ENCODE data around the gene CALHM1.
A peak's percentile ranks its signal among the peaks of the same experiment; 100 is the strongest.

Gene CALHM1

DNA sequence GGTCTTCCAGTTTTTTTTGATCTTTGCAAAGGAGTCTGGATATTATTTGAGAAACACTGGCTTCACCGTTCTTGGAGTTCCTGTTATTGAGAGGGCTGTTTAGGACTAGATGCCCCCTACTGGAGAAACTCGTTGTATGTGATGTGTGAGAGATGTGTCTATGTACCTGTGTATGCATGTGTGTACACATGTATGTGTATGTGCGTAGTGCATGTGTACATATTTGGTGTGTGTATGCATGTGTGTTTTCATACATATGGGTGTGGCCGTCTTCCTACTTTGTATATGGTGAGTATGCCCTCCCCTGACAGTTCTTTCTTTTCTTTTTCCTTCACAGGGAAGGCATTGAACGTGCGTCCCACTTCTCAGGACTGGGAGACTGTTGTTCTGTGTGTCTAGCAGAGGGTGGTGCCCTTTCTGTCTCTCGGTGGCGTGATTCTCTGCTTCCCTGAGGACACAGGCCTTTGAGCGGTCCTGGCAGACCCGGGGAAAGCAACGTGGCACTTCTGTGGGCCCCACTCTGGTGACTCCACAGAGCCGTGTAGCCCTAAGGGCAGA, 23.4 kb upstream of the CALHM1 start:
- DNase-seq: no peak

DNA sequence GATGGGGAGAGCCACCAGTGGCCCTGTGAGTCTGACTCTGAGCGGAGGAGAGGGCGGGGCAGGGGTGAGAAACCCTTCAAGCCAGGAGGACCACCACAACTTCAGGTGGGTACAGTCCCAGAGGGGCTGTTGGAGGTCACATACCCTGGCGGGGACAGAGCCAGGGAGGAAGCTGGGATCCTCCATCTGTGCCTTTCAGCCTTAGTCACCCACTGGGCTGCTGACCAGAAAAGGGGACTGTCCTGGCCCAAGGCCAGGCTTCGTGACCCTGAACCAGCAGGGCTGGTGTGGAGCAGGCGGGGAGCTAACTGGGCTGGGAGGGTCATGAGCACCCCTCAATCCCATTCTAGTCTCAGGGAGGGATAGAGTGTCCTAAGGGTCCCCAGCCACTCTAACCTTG, 21.8 kb upstream of the CALHM1 start:
- no peak for DNase-seq

DNA sequence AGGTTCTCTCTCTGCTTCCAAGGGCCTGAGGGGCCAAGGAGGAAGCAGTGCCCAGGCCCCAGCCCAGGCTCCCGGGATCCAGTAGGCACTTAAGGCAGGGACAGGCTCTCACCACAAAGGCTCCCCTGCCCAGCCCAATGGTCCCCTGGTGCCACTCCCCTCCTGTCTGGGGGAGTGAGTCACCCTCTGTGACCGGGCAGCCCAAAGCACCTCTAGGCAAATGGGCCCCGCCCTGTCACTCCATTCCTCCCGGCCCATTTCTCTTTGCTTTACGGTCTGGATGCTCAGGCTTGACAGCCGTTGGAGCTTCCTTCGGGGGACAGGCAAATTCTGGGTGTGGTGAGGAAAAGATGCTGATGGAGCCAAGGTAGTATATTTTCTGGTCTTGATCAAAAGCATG, 20.4 kb upstream of the CALHM1 start, which contains the start of gene CALHM3:
CALHM3 (minus strand) TSS at position 106 of the 400 bp plus-strand sequence. CDS start 208 bp downstream, outside the sequence.
- DNase-seq: no peak

DNA sequence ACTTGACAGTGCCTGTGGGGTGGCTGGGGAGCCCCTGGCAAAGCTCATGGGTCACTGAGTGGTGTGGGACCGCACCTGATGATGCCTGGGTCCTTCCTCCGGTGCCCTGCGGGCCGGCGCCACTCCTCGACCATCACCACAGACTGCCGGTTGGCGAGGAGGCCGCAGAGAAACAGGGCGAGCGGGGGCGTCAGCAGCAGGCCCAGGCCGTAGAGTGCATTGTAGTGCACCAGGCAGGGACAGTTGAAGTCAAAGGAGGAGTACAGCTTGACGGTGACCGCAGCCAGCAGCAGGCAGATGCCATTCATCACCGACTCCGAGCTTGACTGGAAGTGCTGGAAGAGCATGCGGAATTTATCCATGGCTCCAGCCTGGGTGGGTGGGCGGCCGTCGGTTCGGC, 20.0 kb upstream of the CALHM1 start:
- no peak for DNase-seq

DNA sequence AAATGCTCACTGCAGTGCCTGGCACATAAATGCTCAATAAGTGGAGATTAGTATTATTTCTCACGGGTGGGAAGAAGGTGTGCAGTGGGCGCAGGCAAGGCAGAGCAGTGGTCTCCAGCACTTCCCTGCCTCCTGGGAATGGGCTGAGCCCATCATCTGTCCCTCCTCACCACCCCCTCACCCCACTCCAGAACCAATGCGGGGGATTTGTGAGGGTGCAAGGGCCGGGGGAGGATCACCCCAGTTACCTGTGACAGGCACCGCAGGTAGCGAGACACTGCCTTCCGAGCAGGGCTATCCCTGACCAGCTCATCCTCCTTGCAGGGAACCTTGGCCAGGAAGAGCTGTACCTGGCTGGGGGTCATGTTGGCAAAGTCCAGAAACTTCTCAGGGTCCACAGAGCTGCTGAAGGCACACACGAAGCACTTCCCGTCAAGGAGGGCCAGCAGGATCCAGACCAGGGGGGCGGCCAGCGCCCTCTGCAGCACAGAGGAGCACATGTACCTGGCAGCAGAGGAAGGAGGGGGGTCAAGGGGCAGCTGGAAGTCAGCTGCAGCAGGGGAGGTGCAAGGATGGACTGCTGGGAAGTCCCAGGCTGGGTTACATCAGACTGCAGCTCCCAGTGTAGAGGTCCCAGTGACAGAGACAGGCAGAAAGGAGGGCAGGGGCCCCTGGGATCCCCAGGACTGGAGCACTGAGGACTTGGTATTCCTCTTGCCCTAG, 17.5 kb upstream of the CALHM1 start:
- no peak for DNase-seq

DNA sequence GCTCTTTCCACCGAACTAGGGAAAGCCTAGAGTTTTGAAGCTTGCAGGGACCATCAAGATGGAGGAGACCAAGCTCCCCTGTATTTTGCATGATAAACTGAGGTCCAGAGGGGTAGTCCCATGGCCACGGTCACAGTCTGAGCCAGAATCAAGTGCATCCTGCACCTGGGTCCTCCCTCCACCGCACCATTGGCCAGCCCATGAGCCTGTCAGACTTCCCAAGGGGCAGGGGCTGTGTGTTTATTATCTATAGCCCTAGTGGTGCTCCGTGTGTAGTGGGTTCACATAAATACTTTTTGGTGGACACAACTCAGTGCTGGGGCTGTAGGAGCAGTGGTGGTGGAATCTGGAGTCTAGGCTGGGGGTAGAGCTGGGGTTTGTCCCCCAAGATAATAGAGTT, 16.7 kb upstream of the CALHM1 start:
- DNase-seq: no peak

DNA sequence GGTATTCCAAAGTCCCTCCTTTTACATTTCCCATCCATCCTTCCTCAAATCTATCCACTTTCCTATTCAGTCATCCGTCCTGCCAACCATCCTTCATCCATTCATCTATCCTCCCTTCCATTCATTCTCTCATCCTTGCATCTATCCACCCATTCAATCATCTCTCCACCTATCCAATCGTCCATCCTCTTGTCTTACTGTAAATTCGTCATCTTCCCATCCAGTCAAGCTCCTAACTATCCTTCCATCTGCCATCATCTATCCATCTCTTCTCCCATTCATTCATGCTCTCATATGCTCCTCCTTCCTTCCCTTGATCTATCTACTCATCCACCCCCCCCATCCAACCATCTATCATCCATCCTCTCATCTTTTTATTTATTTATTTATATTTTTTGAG, 15.4 kb upstream of the CALHM1 start:
- no peak for DNase-seq

DNA sequence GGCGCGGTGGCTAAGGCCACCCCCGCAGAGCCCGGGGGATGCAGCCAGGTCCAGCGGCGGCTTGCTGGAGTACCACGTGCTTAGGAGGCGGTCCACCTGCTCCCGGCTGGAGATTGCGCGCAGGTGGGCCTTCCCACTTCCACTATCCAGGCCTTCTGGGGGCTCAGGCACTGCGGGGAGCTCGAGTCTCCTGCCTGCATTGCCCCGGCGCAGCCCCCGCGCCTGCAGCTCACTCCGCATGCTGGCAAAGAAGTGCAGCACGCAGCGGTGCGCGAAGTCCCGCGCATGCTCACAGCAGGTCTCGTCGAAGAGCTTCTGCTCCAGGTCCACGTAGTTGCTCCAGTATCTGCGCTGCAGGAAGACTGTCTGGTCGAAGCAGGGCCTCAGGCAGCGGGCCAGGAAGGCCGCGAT, 14.6 kb upstream of the CALHM1 start:
- DNase-seq: no peak

DNA sequence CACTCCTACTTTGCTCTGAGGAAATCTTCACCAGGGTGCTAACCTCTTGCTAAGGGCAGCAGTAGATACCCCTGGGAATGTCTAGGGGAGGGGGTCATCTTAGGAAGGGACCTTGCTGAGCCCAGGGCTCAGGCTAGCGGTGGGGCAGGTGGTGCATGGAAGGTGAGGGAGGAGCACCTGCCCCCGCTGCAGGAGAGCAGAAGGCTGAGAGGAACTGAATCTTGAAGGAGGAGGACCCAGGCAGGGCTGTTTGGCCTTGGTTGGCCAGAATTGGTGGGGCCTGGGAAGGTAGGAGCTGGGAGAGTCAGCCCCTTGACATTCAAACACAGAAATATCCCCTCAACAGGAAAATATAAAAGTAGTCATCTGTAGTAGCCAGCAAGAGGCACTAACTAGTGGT, 13.3 kb upstream of the CALHM1 start:
- DNase-seq: no peak

DNA sequence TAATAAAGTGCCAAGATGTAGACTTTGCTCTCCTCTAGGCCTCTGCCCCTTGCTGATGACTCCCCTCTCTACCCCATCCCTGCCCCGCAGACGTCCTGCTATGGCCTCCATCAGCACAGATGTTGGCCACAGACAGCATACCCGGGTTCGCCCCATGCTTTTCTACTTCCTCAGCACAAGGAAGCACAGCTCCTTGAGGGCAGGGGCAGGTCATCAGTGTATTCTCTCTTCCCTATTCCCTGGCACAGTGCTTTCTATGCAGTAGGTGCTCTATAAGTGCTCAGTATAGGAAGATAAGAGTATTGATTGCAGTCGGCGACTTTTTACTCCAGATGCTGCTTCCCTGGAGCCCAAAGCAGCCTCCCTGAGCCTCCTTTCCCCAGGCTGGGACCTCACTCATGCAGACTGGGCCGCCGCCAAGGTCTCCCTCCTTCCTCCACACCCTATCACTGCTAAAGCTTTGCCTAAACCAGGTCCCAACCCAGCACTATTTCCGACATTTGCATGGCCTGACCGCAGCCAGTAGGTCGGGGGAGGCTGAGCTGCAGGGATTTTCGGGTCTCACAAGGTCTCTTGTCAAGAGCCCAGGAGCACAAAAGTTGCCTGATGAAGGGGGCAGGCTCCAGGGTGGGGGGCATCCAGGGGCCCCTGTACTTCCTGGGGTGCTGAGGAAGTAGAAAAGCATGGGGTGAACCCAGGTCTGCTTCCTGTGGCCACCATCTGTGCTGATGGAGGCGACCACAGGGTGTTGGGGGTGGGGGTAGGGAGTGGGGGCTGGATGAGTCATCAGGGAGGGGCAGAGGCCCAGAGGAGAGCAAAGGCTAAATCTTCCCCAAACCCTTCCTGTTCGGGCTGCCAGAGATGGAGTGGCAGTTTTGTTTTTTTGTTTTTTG, 12.3 kb upstream of the CALHM1 start:
- DNase-seq: peak; percentile 70

DNA sequence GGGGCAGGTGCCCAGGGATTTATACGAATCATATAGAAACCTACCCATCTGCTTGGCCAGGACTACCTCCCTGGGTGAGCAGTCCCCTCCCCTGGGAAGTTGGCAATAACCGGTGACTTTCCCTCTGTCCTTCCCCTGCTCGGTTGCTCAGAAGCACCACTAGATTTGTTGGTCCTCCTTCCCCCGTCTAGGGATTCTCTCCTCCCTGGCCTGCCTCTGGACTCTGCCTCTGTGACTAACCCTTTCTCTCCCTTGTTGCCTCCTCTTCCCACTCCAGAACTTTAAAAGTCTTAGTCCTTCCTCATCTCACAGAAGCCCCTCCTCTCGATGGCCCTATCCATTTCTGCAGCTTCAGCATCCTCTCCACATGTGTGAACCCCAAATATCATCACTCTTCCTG, 10.5 kb upstream of the CALHM1 start:
- no peak for DNase-seq

DNA sequence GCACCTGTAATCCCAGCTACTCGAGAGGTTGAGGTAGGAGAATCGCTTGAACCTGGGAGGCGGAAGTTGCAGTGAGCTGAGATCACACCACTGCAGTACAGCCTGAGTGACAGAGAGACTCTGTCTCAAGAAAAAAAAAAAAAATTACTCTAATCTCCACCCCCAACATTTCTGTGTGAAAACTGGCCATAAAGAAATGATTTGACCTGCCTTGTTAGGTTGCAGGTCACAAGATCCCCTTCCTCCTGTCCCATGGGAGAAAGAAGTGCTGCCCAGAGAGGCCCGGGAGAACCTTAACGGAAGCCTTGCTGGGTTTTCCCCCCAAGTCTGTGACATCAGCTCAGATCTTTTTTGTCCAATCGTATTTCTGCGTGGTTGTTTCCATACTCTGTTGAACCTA, 8.7 kb upstream of the CALHM1 start:
- DNase-seq: no peak

DNA sequence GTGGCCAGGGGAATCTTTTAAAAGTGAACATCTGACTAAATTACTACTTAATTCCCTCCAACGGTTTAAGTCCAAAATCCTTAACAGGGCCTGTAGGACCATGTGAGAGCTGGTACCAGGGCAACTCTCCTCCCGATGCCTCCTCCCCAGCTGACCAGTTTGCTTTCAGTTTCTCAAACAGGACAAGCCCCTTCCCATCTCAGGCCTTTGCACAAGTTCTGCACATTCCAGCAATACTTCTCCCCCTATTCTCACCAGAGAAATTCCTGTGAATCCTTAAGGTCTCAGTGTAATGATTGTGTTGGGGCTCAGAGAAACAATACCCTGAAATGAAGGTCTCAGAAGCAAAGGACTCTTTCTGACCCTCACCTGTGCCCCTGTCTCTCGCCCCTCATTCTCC, 8.0 kb upstream of the CALHM1 start:
- no peak for DNase-seq

DNA sequence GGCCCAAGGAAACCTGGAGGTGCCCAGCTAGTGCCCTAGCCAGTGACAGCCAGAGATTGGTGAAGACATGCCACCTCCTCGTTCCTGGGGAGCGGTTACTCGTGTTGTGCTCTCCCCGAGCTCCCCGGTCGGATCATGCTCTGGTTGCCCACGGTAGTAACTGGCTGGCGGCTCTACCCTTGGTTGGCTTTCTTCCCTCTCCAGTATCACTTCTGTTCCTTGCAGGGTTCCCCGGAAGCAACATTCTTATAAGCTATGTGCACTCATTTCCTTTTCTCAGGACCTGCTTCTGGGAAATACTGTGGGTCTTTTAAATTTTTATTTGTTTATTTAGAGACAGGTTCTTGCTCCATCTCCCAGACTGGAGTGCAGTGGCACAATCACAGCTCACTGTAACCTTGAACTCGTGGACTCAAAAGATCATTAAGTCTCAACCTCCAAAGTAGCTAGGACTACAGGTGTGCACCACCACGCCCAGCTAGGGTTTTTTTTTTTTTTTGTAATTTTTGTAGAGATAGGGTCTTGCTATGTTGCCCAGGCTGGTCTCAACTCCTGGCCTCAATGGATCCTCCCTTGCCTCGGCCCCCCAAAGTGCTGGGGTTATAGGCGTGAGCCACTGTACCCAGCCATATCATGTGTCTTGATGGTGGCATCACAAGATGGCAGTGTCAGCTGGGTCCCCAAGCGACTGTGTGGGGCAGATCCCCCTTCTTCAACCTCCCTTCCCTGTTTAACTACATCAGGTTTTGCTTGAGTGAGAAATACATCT, 6.9 kb upstream of the CALHM1 start:
- DNase-seq: no peak

DNA sequence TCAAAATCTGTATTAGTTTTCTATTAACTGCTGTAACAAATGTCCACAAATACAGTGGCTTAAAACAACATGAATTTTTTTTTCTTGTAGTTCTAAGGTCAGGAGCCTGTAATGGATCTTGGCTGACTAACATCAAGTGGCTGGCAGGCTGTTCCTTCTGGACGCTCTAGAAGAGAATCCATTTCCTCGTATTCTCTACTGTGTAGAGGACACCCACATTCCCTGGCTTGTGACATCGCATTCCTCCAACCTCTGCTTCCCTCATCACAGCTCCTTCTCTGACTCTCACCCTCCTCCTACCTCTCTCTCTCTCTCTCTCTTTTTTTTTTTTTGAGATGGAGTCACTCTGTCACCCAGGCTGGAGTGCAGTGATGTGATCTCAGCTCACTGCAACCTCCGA, 4.8 kb upstream of the CALHM1 start:
- DNase-seq: no peak

DNA sequence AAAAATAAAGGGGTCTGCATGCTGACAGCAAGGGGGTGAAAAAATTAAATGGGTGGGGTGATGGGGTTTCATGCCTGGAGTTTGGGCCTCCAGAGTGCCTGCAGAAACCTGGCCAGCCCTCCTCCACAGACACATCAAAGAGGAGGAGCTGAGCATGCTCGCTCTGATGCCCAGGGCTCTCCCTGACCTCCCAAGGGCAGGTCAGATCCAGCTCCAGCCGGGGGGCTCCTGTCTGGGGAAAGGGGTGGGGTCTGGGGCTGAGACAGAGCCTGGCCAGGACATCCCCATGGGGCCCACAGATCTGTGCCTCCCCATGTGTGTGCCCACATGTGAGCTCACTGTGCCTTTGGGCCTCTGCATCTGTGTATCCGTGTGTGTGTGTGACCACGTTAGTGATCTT, 915 bp upstream of the CALHM1 start:
- DNase-seq: no peak

DNA sequence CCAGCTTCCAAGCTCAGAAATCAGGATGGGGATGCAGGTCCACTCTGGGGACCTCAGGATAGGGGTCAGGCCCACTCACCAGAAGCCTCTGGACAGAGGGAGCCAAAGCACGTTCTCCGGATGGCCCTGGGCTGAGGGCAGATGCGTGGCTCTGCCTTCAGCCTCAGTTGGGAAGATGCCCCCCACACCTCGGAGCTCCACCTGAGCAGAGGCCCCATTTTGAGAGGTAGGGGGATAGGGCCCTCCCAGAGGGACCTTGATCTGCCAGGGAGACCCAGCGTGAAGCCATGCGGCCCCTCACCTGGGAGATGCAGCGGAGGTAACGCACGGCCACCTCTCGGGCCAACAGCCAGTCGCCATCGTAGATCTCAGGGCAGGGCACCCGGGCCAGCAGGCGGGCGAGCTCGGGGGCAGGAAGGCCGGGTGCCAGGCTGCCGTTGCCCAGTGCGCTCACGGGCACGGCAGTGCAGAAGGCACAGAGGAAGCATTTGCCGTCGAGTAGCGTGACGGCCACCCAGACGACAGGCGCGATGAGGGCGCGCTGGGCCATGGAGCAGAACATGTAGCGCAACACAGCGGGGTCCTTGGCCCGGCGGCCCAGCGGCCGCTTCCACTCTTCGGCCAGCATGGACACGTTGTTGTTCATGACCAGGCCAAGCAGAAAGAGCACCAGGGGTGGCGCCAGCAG, 660 bp downstream of the CALHM1 start:
- no peak for DNase-seq

DNA sequence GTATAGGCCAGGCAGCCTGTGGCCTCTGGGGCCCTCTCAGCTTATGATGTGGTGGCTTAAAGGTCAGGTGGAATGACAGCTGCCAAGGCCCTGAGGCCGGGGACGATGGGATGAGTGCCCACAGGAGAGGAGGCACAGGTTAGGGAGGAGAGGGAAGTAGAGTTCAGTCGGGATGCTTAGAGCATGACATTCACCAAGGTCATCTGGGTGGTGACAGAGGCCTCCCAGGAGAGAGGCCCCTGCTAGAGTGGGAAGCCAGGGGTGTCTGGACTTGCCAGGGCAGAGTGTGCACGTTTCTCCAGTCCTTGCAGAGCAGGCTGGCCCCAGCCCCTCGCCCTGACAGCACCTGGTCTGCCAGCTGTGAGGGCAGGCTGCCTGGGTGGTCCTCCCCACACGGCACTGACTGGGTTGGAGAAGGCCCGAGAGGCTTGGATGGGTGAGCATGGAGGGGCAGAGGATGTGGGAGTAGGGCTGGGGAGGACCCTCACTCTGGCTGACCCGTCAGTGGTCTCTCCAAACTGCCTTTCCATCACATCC, 1.5 kb downstream of the CALHM1 start:
- no peak for DNase-seq

DNA sequence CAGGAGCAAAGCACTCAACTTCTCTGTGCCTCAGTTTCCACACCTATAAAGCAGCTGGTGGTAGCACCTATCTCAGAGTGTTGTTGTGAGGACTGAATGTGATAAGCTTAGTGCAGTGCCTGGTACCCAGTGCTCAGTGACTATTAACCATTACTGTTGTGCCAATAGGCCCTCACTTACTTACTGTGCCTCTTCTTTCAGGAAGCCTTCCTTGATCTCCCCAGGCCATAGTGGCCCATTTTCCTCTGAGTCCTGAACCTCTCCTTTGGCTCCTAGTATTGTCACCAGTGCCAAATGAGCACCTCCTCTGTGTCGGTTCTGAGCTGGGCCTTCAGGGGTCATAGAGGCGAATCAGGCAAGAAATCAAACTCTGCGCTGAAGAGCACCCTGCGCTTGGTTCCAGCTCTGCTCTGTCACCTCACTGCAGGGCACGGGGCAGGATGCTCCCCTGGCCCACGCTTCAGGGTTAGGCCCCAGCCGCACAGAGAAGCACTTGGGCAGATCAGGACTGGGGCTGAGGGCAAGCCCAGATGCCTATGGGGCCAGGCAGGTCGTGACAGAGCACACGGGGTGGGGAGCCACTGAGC, 2.5 kb downstream of the CALHM1 start:
- no peak for DNase-seq

DNA sequence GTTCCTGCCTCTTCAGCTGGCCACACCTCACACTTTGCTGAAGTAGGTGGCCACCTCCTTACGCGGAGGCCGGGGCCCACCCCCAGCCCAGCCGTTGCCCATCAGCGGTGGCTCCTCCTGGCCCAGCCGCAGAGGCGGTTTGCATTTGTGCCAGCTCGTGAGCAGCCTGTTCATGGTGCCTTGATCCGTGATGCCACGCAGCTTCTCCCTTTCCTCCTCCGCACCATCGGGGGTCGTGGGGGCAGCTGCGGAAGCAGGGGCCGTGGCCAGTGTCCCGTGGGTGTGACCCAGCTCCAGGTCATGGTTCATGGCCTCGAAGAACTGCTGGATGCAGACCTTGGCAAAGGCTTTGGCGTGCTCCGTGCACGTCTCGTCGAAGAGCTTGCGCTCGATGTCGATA, 3.5 kb downstream of the CALHM1 start:
- no peak for DNase-seq

DNA sequence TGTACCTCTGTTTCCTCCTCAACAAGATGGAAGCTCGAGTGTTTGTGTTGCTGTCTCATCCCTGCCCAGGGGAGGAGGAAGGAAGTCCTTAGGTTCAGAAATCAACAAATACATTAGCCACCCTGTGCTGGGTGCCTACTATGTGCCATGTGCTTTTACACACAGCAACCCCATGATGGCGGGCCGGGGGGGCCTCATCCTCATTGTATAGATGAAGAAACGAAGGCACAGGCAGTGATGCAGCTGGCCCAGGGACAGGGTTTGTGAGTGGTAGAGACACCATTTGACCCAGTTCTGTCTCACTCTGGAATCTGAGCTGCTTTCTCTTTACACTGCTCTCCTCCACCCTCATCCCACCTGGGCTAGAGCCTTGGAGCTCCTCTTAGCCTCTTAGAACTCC, 4.7 kb downstream of the CALHM1 start:
- DNase-seq: no peak
